HEK293 (cell line): ENCODE data around the gene STOML3.
A peak's percentile ranks its signal among the peaks of the same experiment; 100 is the strongest.
"Not testable (repeated sequence)": the region's sequence is repeated elsewhere in the genome, so short reads cannot be mapped to it uniquely, and the experiment has no call there.

Source experiments
- CTCF ChIA-PET: fragments of 350-600 bp; formaldehyde crosslinking; extraction: SDS; loops from one replicate; lab custom pipeline; 2021; ENCODE audit warnings: antibody characterized with exemption; lab: Yijun Ruan, JAX
- POLR2A ChIA-PET: fragments of 300-600 bp; formaldehyde crosslinking; extraction: SDS; loops from one replicate; lab custom pipeline; 2020; ENCODE audit warnings: antibody characterized with exemption, inconsistent platforms; lab: Yijun Ruan, JAX
- H3K27ac ChIP-seq: fragments of 200-500 bp; sonication (Bioruptor generic); 2 replicates; pipeline ENCODE4 v1.5.1; 2014; ENCODE audit warnings: low read depth, low read length, control low read depth, inconsistent platforms; ENCODE audit errors: extremely low read depth
- H3K36me3 ChIP-seq, 2 experiments: fragments of 200-500 bp in 1 of 2; sonication (Bioruptor generic) in 1 of 2; 1 replicate in 1 of 2; 2 replicates in 1 of 2; pipeline ENCODE4 v1.5.1; 2014 to 2017; ENCODE audit warnings: inconsistent platforms in 2 of 2, low read length in 2 of 2; ENCODE audit not compliant: control insufficient read depth in 2 of 2, insufficient read depth in 1 of 2
- H3K4me1 ChIP-seq: fragments of 200-500 bp; sonication (Bioruptor generic); 2 replicates; pipeline ENCODE4 v1.5.1; 2014; ENCODE audit warnings: mild to moderate bottlenecking, low read length, inconsistent platforms; ENCODE audit not compliant: control insufficient read depth, insufficient read depth
- H3K4me3 ChIP-seq: 2 replicates; pipeline ENCODE4 v1.5.1; 2011; ENCODE audit warnings: low read depth, mild to moderate bottlenecking, control low read depth, low read length, moderate library complexity
- H3K9me3 ChIP-seq: fragments of 200-500 bp; sonication (Bioruptor generic); 2 replicates; pipeline ENCODE4 v1.5.1; 2014; ENCODE audit warnings: low read depth, low read length, inconsistent platforms; ENCODE audit not compliant: control insufficient read depth, insufficient read depth
- KLF1 ChIP-seq: fragments of 450-650 bp; formaldehyde crosslinking; IDR thresholded peaks from 2 replicates; pipeline ENCODE4 v1.5.1; 2016; ENCODE audit warnings: missing biosample characterization, missing genetic modification characterization
- OVOL3 ChIP-seq: fragments of 450-650 bp; formaldehyde crosslinking; IDR thresholded peaks from 2 replicates; pipeline ENCODE4 v1.5.1; 2016; ENCODE audit warnings: missing biosample characterization, missing genetic modification characterization
- PRDM1 ChIP-seq: fragments of 450-650 bp; formaldehyde crosslinking; IDR thresholded peaks from 2 replicates; pipeline ENCODE4; 2016; ENCODE audit warnings: missing biosample characterization, missing genetic modification characterization
- SCRT1 ChIP-seq: fragments of 450-650 bp; formaldehyde crosslinking; IDR thresholded peaks from 2 replicates; pipeline ENCODE4 v1.5.1; 2016; ENCODE audit warnings: missing biosample characterization, missing genetic modification characterization, borderline replicate concordance
- SCRT2 ChIP-seq: fragments of 450-650 bp; formaldehyde crosslinking; IDR thresholded peaks from 2 replicates; pipeline ENCODE4 v1.5.1; 2016; ENCODE audit warnings: missing biosample characterization, missing genetic modification characterization
- SP7 ChIP-seq: fragments of 450-650 bp; formaldehyde crosslinking; IDR thresholded peaks from 2 replicates; pipeline ENCODE4 v1.5.1; 2016; ENCODE audit warnings: missing biosample characterization, missing genetic modification characterization
- WT1 ChIP-seq: fragments of 450-650 bp; formaldehyde crosslinking; IDR thresholded peaks from 2 replicates; pipeline ENCODE4 v1.5.1; 2016; ENCODE audit warnings: missing biosample characterization, missing genetic modification characterization
- YY1 ChIP-seq: fragments of 450-650 bp; formaldehyde crosslinking; IDR thresholded peaks from 2 replicates; pipeline ENCODE4 v1.5.1; 2018; ENCODE audit warnings: missing biosample characterization, missing genetic modification characterization
- ZBTB20 ChIP-seq: fragments of 450-650 bp; formaldehyde crosslinking; IDR thresholded peaks from 2 replicates; pipeline ENCODE4 v1.5.1; 2016; ENCODE audit warnings: missing biosample characterization, missing genetic modification characterization
- ZBTB48 ChIP-seq: fragments of 450-650 bp; formaldehyde crosslinking; IDR thresholded peaks from 2 replicates; pipeline ENCODE4 v1.5.1; 2016; ENCODE audit warnings: missing biosample characterization, missing genetic modification characterization
- ZEB2 ChIP-seq: fragments of 450-650 bp; formaldehyde crosslinking; IDR thresholded peaks from 2 replicates; pipeline ENCODE4 v1.5.1; 2016; ENCODE audit warnings: missing biosample characterization, missing genetic modification characterization
- ZFP37 ChIP-seq: fragments of 450-650 bp; formaldehyde crosslinking; IDR thresholded peaks from 2 replicates; pipeline ENCODE4 v1.5.1; 2016; ENCODE audit warnings: missing biosample characterization, missing genetic modification characterization
- ZFP41 ChIP-seq: fragments of 450-650 bp; formaldehyde crosslinking; IDR thresholded peaks from 2 replicates; pipeline ENCODE4 v1.5.1; 2016; ENCODE audit warnings: missing biosample characterization, missing genetic modification characterization, borderline replicate concordance
- ZFP69B ChIP-seq: fragments of 450-650 bp; formaldehyde crosslinking; IDR thresholded peaks from 2 replicates; pipeline ENCODE4 v1.5.1; 2016; ENCODE audit warnings: missing biosample characterization, missing genetic modification characterization
- ZNF132 ChIP-seq: fragments of 450-650 bp; formaldehyde crosslinking; IDR thresholded peaks from 2 replicates; pipeline ENCODE4 v1.5.1; 2017; ENCODE audit warnings: missing biosample characterization, missing genetic modification characterization, borderline replicate concordance
- ZNF184 ChIP-seq: fragments of 450-650 bp; IDR thresholded peaks from 2 replicates; pipeline ENCODE4 v1.5.1; 2018; ENCODE audit warnings: missing biosample characterization, mild to moderate bottlenecking, missing genetic modification characterization
- ZNF311 ChIP-seq: fragments of 450-650 bp; formaldehyde crosslinking; IDR thresholded peaks from 2 replicates; pipeline ENCODE4 v1.5.1; 2017; ENCODE audit warnings: missing biosample characterization, missing genetic modification characterization, borderline replicate concordance
- ZNF324 ChIP-seq: fragments of 450-650 bp; formaldehyde crosslinking; IDR thresholded peaks from 2 replicates; pipeline ENCODE4 v1.5.1; 2016; ENCODE audit warnings: missing biosample characterization, missing genetic modification characterization
- ZNF335 ChIP-seq: fragments of 450-650 bp; formaldehyde crosslinking; conservative IDR thresholded peaks from 2 replicates; pipeline ENCODE4 v1.5.1; 2016; ENCODE audit warnings: missing biosample characterization, missing genetic modification characterization
- ZNF341 ChIP-seq: fragments of 450-650 bp; formaldehyde crosslinking; IDR thresholded peaks from 2 replicates; pipeline ENCODE4; 2016; ENCODE audit warnings: low read depth, missing biosample characterization, missing genetic modification characterization
- ZNF394 ChIP-seq: fragments of 450-650 bp; formaldehyde crosslinking; IDR thresholded peaks from 2 replicates; pipeline ENCODE4 v1.5.1; 2016; ENCODE audit warnings: missing biosample characterization, missing genetic modification characterization, mild to moderate bottlenecking, moderate library complexity, borderline replicate concordance
- ZNF433 ChIP-seq: fragments of 450-650 bp; formaldehyde crosslinking; IDR thresholded peaks from 2 replicates; pipeline ENCODE4 v1.5.1; 2016; ENCODE audit warnings: missing biosample characterization, missing genetic modification characterization, low read depth
- ZNF561 ChIP-seq: fragments of 450-650 bp; IDR thresholded peaks from 2 replicates; pipeline ENCODE4 v1.5.1; 2018; ENCODE audit warnings: missing biosample characterization, missing genetic modification characterization, borderline replicate concordance
- ZNF600 ChIP-seq: fragments of 450-650 bp; formaldehyde crosslinking; IDR thresholded peaks from 2 replicates; pipeline ENCODE4 v1.5.1; 2016; ENCODE audit warnings: missing biosample characterization, missing genetic modification characterization
- ZNF624 ChIP-seq: fragments of 450-650 bp; formaldehyde crosslinking; IDR thresholded peaks from 2 replicates; pipeline ENCODE4 v1.5.1; 2017; ENCODE audit warnings: missing biosample characterization, missing genetic modification characterization
- ZNF677 ChIP-seq: fragments of 450-650 bp; IDR thresholded peaks from 2 replicates; pipeline ENCODE4 v1.5.0; 2018; ENCODE audit warnings: missing biosample characterization, mild to moderate bottlenecking, missing genetic modification characterization, moderate library complexity
- ZSCAN30 ChIP-seq: fragments of 450-650 bp; IDR thresholded peaks from 2 replicates; pipeline ENCODE4 v1.5.1; 2018; ENCODE audit warnings: missing biosample characterization, mild to moderate bottlenecking, missing genetic modification characterization, moderate library complexity
- TF ChIP-seq, protein P1 (sequence below): fragments of 450-650 bp; formaldehyde crosslinking; optimal IDR thresholded peaks from 2 replicates; pipeline ENCODE3; 2016; ENCODE audit warnings: missing biosample characterization, mild to moderate bottlenecking, missing genetic modification characterization
- TF ChIP-seq, protein P2 (sequence below): fragments of 450-650 bp; formaldehyde crosslinking; IDR thresholded peaks from 2 replicates; pipeline ENCODE4 v1.5.1; 2016; ENCODE audit warnings: missing biosample characterization, missing genetic modification characterization
- TF ChIP-seq, protein P3 (sequence below): fragments of 450-650 bp; formaldehyde crosslinking; IDR thresholded peaks from 2 replicates; pipeline ENCODE4 v1.5.1; 2016; ENCODE audit warnings: missing biosample characterization, missing genetic modification characterization

The STOML3 gene

DNA sequence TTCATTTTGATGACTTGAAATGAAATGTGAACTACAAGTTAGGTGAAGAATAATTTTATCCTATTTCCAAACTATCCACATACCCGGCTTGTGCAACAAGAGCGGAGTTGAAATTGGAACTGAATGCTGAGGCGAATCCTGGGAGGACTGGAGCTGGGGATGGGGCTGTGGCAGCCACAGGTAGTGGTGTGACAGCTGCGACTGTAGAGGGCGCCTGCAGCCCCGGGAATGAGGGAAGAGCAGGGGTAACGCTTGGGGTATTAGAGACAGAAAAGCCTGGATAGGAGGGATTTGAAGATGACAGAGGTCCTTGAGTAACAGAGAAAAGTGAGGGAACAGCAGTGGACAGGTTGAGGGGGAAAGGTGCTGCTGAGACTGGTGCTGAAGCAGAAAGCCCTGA, 22.0 kb upstream of the STOML3 start:
- POLR2A ChIA-PET, result no interaction called here
- H3K9me3 ChIP-seq, result no peaks in the 10 kb centered on the region
- H3K4me1 ChIP-seq, result no peaks in the 10 kb centered on the region
- H3K4me3 ChIP-seq, result no peak overlapping the region
- peaks cover 29 to 84% of the 10 kb centered on the region in 2 experiments for H3K36me3 ChIP-seq
- no peak overlapping the region for H3K27ac ChIP-seq
- TF ChIP-seq SCRT2 (tag by site-specific recombination), result peak; percentile 73; the same call in 1 of the 2 replicates
- no peak for TF ChIP-seq ZNF184 (tag by site-specific recombination)
- no peak for TF ChIP-seq ZNF324 (tag by site-specific recombination)
- no peak for TF ChIP-seq ZNF311
- no peak for TF ChIP-seq OVOL3 (tag by site-specific recombination)
- TF ChIP-seq ZFP37 (tag by site-specific recombination), result no peak
- no peak for TF ChIP-seq ZNF677
- no peak for TF ChIP-seq ZNF132 (tag by site-specific recombination)
- TF ChIP-seq ZNF561 (tag by site-specific recombination), result no peak
- TF ChIP-seq ZFP41 (tag by site-specific recombination), result no peak
- no peak for TF ChIP-seq ZNF624 (tag by site-specific recombination)
- no peak for TF ChIP-seq ZBTB48 (tag by site-specific recombination)
- 0 out of 2 replicates have a peak, but pooled peaks have one; percentile 37 for TF ChIP-seq SCRT1 (tag by site-specific recombination)
- TF ChIP-seq ZNF433 (tag by site-specific recombination), result no peak
- CTCF ChIA-PET, result no interaction called here

DNA sequence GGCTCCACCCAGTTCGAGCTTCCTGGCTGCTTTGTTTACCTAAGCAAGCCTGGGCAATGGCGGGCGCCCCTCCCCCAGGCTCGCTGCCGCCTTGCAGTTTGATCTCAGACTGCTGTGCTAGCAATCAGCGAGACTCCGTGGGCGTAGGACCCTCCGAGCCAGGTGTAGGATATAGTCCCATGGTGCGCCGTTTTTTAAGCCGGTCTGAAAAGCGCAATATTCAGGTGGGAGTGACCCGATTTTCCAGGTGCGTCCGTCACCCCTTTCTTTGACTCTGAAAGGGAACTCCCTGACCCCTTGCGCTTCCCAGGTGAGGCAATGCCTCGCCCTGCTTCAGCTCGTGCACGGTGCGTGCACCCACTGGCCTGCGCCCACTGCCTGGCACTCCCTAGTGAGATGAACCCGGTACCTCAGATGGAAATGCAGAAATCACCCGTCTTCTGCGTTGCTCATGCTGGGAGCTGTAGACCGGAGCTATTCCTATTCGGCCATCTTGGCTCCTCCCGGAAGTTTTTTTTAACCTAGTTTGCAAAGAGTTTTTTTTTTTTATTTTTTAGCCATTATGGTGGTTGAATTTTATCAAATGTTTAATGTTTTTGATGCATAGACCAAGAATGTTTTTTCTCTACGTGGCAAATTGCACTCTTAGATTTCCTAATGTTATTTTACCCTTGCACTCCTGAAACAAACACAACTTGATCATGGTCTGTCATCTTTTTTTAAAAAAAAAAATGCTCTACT, 15.9 kb upstream of the STOML3 start:
- CTCF ChIA-PET, result interaction anchor here (0.7 kb wide), 2 partner anchors 19 to 24 kb away, joined by 4 read pairs; no protein-coding TSS in a partner anchor
- H3K27ac ChIP-seq, POLR2A ChIA-PET, H3K4me1 ChIP-seq, H3K9me3 ChIP-seq, H3K4me3 ChIP-seq: not testable (repeated sequence)
- peaks cover 21 to 32% of the 10 kb centered on the region in 2 experiments; a peak in 2 of 3 replicates for H3K36me3 ChIP-seq
- peak; percentile 64; the same call in 1 of the 2 replicates for TF ChIP-seq ZFP69B
- peak; percentile 63; the same call in 1 of the 2 replicates for TF ChIP-seq YY1
- peak; percentile 44; the same call in 1 of the 2 replicates for TF ChIP-seq SP7
- TF ChIP-seq ZNF324 (tag by site-specific recombination), result 0 out of 2 replicates have a peak, but pooled peaks have one; percentile 52
- TF ChIP-seq, protein P1, sequence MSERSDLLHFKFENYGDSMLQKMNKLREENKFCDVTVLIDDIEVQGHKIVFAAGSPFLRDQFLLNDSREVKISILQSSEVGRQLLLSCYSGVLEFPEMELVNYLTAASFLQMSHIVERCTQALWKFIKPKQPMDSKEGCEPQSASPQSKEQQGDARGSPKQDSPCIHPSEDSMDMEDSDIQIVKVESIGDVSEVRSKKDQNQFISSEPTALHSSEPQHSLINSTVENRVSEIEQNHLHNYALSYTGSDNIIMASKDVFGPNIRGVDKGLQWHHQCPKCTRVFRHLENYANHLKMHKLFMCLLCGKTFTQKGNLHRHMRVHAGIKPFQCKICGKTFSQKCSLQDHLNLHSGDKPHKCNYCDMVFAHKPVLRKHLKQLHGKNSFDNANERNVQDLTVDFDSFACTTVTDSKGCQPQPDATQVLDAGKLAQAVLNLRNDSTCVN, result peak; percentile 69
- peak; percentile 62; the same call in 1 of the 2 replicates for TF ChIP-seq ZSCAN30
- peak; percentile 48; the same call in 1 of the 2 replicates for TF ChIP-seq ZBTB20
- peak; percentile 37; the same call in 1 of the 2 replicates for TF ChIP-seq ZNF600 (tag by site-specific recombination)
- TF ChIP-seq, protein P2, sequence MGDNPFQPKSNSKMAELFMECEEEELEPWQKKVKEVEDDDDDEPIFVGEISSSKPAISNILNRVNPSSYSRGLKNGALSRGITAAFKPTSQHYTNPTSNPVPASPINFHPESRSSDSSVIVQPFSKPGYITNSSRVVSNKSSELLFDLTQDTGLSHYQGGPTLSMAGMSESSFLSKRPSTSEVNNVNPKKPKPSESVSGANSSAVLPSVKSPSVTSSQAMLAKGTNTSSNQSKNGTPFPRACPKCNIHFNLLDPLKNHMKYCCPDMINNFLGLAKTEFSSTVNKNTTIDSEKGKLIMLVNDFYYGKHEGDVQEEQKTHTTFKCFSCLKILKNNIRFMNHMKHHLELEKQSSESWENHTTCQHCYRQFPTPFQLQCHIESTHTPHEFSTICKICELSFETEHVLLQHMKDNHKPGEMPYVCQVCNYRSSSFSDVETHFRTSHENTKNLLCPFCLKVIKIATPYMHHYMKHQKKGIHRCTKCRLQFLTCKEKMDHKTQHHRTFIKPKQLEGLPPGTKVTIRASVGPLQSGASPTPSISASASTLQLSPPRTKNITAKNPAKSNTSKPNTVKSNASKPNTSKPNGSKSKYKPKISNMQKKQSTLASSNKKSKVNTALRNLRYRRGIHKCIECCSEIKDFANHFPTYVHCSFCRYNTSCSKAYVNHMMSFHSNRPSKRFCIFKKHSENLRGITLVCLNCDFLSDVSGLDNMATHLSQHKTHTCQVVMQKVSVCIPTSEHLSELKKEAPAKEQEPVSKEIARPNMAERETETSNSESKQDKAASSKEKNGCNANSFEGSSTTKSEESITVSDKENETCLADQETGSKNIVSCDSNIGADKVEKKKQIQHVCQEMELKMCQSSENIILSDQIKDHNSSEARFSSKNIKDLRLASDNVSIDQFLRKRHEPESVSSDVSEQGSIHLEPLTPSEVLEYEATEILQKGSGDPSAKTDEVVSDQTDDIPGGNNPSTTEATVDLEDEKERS (tag by site-specific recombination), result peak; percentile 13; the same call in 1 of the 2 replicates
- TF ChIP-seq ZNF341, result peak; percentile 58
- TF ChIP-seq WT1 (tag by site-specific recombination), result peak; percentile 9; the same call in 1 of the 2 replicates
- TF ChIP-seq ZNF394 (tag by site-specific recombination), result peak; percentile 43; the same call in 1 of the 2 replicates
- peak; percentile 61 for TF ChIP-seq PRDM1 (tag by site-specific recombination)
- TF ChIP-seq ZEB2 (tag by site-specific recombination), result 0 out of 2 replicates have a peak, but pooled peaks have one; percentile 50
- TF ChIP-seq KLF1 (tag by site-specific recombination), result 0 out of 2 replicates have a peak, but pooled peaks have one; percentile 18
- peak; percentile 92 for TF ChIP-seq ZNF335
- TF ChIP-seq ZBTB48 (tag by site-specific recombination), result peak; percentile 89
- TF ChIP-seq ZNF561 (tag by site-specific recombination), result peak; percentile 30; the same call in 1 of the 2 replicates
- TF ChIP-seq, protein P3, sequence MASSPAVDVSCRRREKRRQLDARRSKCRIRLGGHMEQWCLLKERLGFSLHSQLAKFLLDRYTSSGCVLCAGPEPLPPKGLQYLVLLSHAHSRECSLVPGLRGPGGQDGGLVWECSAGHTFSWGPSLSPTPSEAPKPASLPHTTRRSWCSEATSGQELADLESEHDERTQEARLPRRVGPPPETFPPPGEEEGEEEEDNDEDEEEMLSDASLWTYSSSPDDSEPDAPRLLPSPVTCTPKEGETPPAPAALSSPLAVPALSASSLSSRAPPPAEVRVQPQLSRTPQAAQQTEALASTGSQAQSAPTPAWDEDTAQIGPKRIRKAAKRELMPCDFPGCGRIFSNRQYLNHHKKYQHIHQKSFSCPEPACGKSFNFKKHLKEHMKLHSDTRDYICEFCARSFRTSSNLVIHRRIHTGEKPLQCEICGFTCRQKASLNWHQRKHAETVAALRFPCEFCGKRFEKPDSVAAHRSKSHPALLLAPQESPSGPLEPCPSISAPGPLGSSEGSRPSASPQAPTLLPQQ, result peak; percentile 30; the same call in 1 of the 2 replicates
